ENCODE data around the gene RCAN3.

- no peak for TF ChIP-seq CTCF (conservative IDR thresholded peaks at IDR 0.05)
- no peak for TF ChIP-seq EZH2 (IDR thresholded peaks at IDR 0.05; ENCODE audit: low read depth)
Observed at GRCh38 chr1:24484199-24484598, 18.4 kb upstream of the RCAN3 start.
